Hepatocyte (in vitro differentiated cells): ENCODE measurements around the gene PPFIBP2. TPM values are rescaled to one million over a fixed set of nuclear protein-coding genes. Genes with fewer than 3 reads are reported as not detected.
A peak's percentile ranks its signal among the peaks of the same experiment; 100 is the strongest.

ENCODE experiments used
- DNase-seq: peaks from one replicate; pipeline ENCODE4 v3.0.0-alpha.2; 2016; ENCODE audit warnings: low spot score
- H2AFZ ChIP-seq: fragments of 200-600 bp; sonication (generic); 2 replicates; pipeline ENCODE4 v1.6.0; 2016; ENCODE audit warnings: antibody characterized with exemption, mild to moderate bottlenecking
- H3K27ac ChIP-seq: fragments of 200-600 bp; sonication (generic); 2 replicates; pipeline ENCODE4 v1.5.1; 2016; ENCODE audit warnings: mild to moderate bottlenecking
- H3K27me3 ChIP-seq: fragments of 200-600 bp; sonication (generic); 2 replicates; pipeline ENCODE4 v1.6.1; 2016
- H3K36me3 ChIP-seq: fragments of 200-600 bp; sonication (generic); replicated peaks from 2 replicates; pipeline ENCODE4 v1.5.1; 2016; ENCODE audit warnings: low read depth; ENCODE audit not compliant: insufficient read depth
- H3K4me1 ChIP-seq: fragments of 200-600 bp; sonication (generic); 2 replicates; pipeline ENCODE4 v1.5.1; 2016; ENCODE audit warnings: mild to moderate bottlenecking, moderate library complexity; ENCODE audit not compliant: insufficient read depth
- H3K4me2 ChIP-seq: fragments of 200-600 bp; sonication (generic); 2 replicates; pipeline ENCODE4 v1.6.0; 2016
- H3K4me3 ChIP-seq: fragments of 200-600 bp; sonication (generic); 2 replicates; pipeline ENCODE4 v1.5.1; 2016; ENCODE audit warnings: mild to moderate bottlenecking
- H3K79me2 ChIP-seq: fragments of 200-600 bp; sonication (generic); 2 replicates; pipeline ENCODE4 v1.6.0; 2017; ENCODE audit warnings: mild to moderate bottlenecking
- H3K9me2 ChIP-seq: fragments of 200-600 bp; sonication (generic); replicated peaks from 2 replicates; pipeline ENCODE4 v1.6.0; 2017; ENCODE audit warnings: mild to moderate bottlenecking; ENCODE audit not compliant: insufficient read depth
- H3K9me3 ChIP-seq: fragments of 200-600 bp; sonication (generic); 2 replicates; pipeline ENCODE4 v1.5.1; 2016; ENCODE audit warnings: low read depth, mild to moderate bottlenecking
- H4K20me1 ChIP-seq: fragments of 200-600 bp; sonication (generic); 2 replicates; pipeline ENCODE4 v1.6.0; 2016; ENCODE audit warnings: mild to moderate bottlenecking; ENCODE audit not compliant: insufficient read depth, poor library complexity, severe bottlenecking
- CTCF ChIP-seq: fragments of 200-600 bp; sonication (generic); IDR thresholded peaks from 2 replicates; pipeline ENCODE4 v1.5.1; 2016; ENCODE audit warnings: antibody characterized with exemption, mild to moderate bottlenecking; ENCODE audit not compliant: poor library complexity
- EZH2 ChIP-seq: fragments of 200-600 bp; sonication (generic); IDR thresholded peaks from 2 replicates; pipeline ENCODE4 v1.6.1; 2016; ENCODE audit warnings: antibody characterized with exemption, mild to moderate bottlenecking, borderline replicate concordance
- EZH2phosphoT487 ChIP-seq: fragments of 200-600 bp; sonication (generic); IDR thresholded peaks from one replicate; pipeline ENCODE4 v1.6.1; 2018; ENCODE audit warnings: antibody characterized with exemption, mild to moderate bottlenecking, low read depth, moderate library complexity; ENCODE audit not compliant: unreplicated experiment, severe bottlenecking
- WGBS: methylation state at CpG from one replicate; pipeline ENCODE4 v1.1.6; 2016; ENCODE audit warnings: low lambda C conversion rate; ENCODE audit errors: missing lambda C conversion rate; 5-methylcytosine and 5-hydroxymethylcytosine counted together
- polyA plus RNA-seq: library from polyadenylated mRNA; unstranded; fragments of >200 nt; fragmentation: Nextera tagmentation; extraction: Ambion mirVana; gene quantifications from 2 replicates; pipeline ENCODE4 v1.2.1, GENCODE V29; 2016
- total RNA-seq: library from RNA; depleted of rRNA; stranded (reverse); fragments of >200 nt; gene quantifications from 2 replicates; pipeline ENCODE4 v1.2.3, GENCODE V29; 2014

Gene PPFIBP2
- total and polyA plus RNA-seq, 2 experiments from 2014 or later = 33.9 to 55.8 TPM

GRCh38 chr11:7493670-7494069 lies 20.1 kb upstream of the PPFIBP2 start:
- no peak for TF ChIP-seq CTCF
- TF ChIP-seq EZH2phosphoT487 = no peak
- TF ChIP-seq EZH2 = no peak
- Histone ChIP-seq H3K4me1 (peaks cover 17% of the 10 kb centered on the region), H3K27me3 (no peaks in the 10 kb centered on the region), H3K36me3 (no peaks in the 10 kb centered on the region), H4K20me1 (no peaks in the 10 kb centered on the region), H2AFZ (no peak overlapping the region), H3K79me2 (no peaks in the 10 kb centered on the region), H3K4me3 (no peak overlapping the region), H3K27ac (no peak overlapping the region), H3K9me2 (no peaks in the 10 kb centered on the region), H3K4me2 (no peak overlapping the region), H3K9me3 (no peaks in the 10 kb centered on the region)
- no peak for DNase-seq
- WGBS = 91% methylated on average over 2 of the region's 2 CpGs

GRCh38 chr11:7494086-7494745 lies 19.6 kb upstream of the PPFIBP2 start:
- DNase-seq = no peak
- H3K27me3 ChIP-seq = no peaks in the 10 kb centered on the region
- 63% methylated on average over 5 of the region's 5 CpGs for WGBS

GRCh38 chr11:7495882-7496551 lies 17.8 kb upstream of the PPFIBP2 start:
- no peak for TF ChIP-seq EZH2phosphoT487
- TF ChIP-seq CTCF = no peak
- TF ChIP-seq EZH2 = no peak
- Histone ChIP-seq H3K36me3 (no peaks in the 10 kb centered on the region), H3K9me2 (no peaks in the 10 kb centered on the region), H4K20me1 (no peaks in the 10 kb centered on the region), H3K4me3 (no peak overlapping the region), H3K4me1 (peaks cover 17% of the 10 kb centered on the region), H3K4me2 (no peak overlapping the region), H2AFZ (no peak overlapping the region), H3K27ac (no peak overlapping the region), H3K9me3 (no peaks in the 10 kb centered on the region), H3K79me2 (no peaks in the 10 kb centered on the region), H3K27me3 (no peaks in the 10 kb centered on the region)
- WGBS = 89% methylated on average over 4 of the region's 4 CpGs
- no peak for DNase-seq

More at GRCh38 chr11:7494086-7494745, 19.6 kb upstream of the PPFIBP2 start:
- peaks cover 17% of the 10 kb centered on the region for H3K4me1 ChIP-seq
- peak overlapping the region; percentile 16 for H3K4me2 ChIP-seq
- no peaks in the 10 kb centered on the region for H3K9me3 ChIP-seq
- H3K79me2 ChIP-seq = no peaks in the 10 kb centered on the region
- TF ChIP-seq EZH2 = no peak
- TF ChIP-seq EZH2phosphoT487 = no peak
- TF ChIP-seq CTCF = no peak
- no peak overlapping the region for H2AFZ ChIP-seq
- H3K9me2 ChIP-seq = no peaks in the 10 kb centered on the region
- H3K36me3 ChIP-seq = no peaks in the 10 kb centered on the region
- no peak overlapping the region for H3K4me3 ChIP-seq
- H4K20me1 ChIP-seq = no peaks in the 10 kb centered on the region
- no peak overlapping the region for H3K27ac ChIP-seq
